HTERT RPE-1 (cell line): ENCODE results near the gene STN1.
"Not testable (repeated sequence)": the region's sequence is repeated elsewhere in the genome, so short reads cannot be mapped to it uniquely, and the experiment has no call there.

Source experiments
- in situ Hi-C: fragments of 300-500 bp; cut with MboI; formaldehyde crosslinking; loops from 4 replicates; pipeline ENCODE4 v1.14.3; 2020; ENCODE audit warnings: low sequenced_read_pairs

The STN1 gene

GRCh38 chr10:103849212-103849877 is 68.6 kb downstream of the STN1 start:
- in situ Hi-C loops, result no loop called here

GRCh38 chr10:103847909-103848468 is 70.0 kb downstream of the STN1 start:
- in situ Hi-C loops, result no loop called here

- in situ Hi-C loops, result no loop called here
Measured at GRCh38 chr10:103847346-103847745, 70.6 kb downstream of the STN1 start.

GRCh38 chr10:103845972-103846371 is 72.0 kb downstream of the STN1 start:
- in situ Hi-C loops, result no loop called here

- in situ Hi-C loops, result not testable (repeated sequence)
Measured at GRCh38 chr10:103845346-103845745, 72.6 kb downstream of the STN1 start.

- in situ Hi-C loops, result no loop called here
Measured at GRCh38 chr10:103843854-103844570, 74.0 kb downstream of the STN1 start.

GRCh38 chr10:103843045-103843444 is 74.9 kb downstream of the STN1 start:
- in situ Hi-C loops, result no loop called here

GRCh38 chr10:103842605-103843004 is 75.4 kb downstream of the STN1 start:
- in situ Hi-C loops, result no loop called here

- in situ Hi-C loops, result no loop called here
Measured at GRCh38 chr10:103841519-103841918, 76.5 kb downstream of the STN1 start.

GRCh38 chr10:103840740-103841070 is 77.3 kb downstream of the STN1 start:
- in situ Hi-C loops, result no loop called here

- in situ Hi-C loops, result no loop called here
Measured at GRCh38 chr10:103839872-103840739, 77.9 kb downstream of the STN1 start.

- in situ Hi-C loops, result no loop called here
Measured at GRCh38 chr10:103839519-103839871, 78.5 kb downstream of the STN1 start.

- in situ Hi-C loops, result no loop called here
Measured at GRCh38 chr10:103838862-103839518, 79.0 kb downstream of the STN1 start.

- in situ Hi-C loops, result no loop called here
Measured at GRCh38 chr10:103838070-103838395, 80.0 kb downstream of the STN1 start.

- in situ Hi-C loops, result no loop called here
Measured at GRCh38 chr10:103837370-103838069, 80.5 kb downstream of the STN1 start.

- in situ Hi-C loops, result no loop called here
Measured at GRCh38 chr10:103836861-103837260, 81.1 kb downstream of the STN1 start.

- in situ Hi-C loops, result no loop called here
Measured at GRCh38 chr10:103836273-103836672, 81.7 kb downstream of the STN1 start.

- in situ Hi-C loops, result no loop called here
Measured at GRCh38 chr10:103835096-103836050, 82.6 kb downstream of the STN1 start.

- in situ Hi-C loops, result no loop called here
Measured at GRCh38 chr10:103834436-103835095, 83.4 kb downstream of the STN1 start.
